GM19395 (cell line): ENCODE results near the gene OBSCN.

Experiments
- ATAC-seq: cut with Tn5 transposase; IDR thresholded peaks from one replicate; pipeline ENCODE4 v1.9.1; 2021; ENCODE audit warnings: mild to moderate bottlenecking, moderate library complexity; ENCODE audit not compliant: unreplicated experiment

OBSCN gene

DNA sequence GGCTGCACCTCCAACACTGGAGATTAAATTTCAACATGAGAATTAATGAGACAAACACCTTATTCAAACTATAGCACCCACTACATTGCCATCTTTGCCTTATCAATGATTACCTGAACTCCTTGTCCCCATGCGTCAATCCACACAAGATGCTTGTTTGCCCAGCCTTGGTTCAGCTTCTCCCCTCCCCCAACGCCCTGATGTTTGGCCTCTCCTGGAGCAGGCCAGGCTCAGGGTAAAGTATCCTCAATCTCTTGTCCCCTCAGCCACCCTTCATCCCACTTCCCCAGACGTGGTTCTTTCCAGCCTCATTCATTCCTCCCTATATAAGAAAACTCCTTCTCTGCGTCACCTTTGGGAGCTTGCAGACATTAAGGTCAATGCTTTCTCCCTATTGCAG, 220.6 kb downstream of the OBSCN start:
- ATAC-seq = no peak
